COLO829 (cell line): Measurements from ENCODE around the gene MALT1.

Experiments
- DNase-seq: peaks from one replicate; pipeline ENCODE4 v3.0.0; 2012; ENCODE audit warnings: low spot score

MALT1 gene

GRCh38 chr18:58690259-58690658 is 19.0 kb downstream of the MALT1 start:
- no peak for DNase-seq

DNA sequence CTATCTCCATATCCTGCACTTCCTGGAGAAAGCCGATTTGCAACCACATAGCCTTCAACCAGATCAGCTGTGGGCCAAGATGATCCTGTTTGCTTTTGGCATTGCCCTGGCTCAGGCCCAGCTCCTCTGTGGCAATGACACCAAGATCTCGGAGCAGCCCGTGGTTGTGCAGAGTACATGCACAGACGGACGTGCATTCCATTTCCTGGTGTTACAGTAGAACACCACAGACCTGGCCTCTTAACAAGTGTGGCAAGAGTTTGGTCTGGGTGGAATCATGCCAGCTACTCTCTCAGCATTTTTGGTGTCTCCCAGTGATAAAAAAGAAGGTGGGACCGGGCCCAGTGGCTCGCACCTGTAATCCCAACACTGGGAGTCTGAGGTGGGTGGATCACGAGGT is 20.0 kb downstream of the MALT1 start:
- no peak for DNase-seq

DNA sequence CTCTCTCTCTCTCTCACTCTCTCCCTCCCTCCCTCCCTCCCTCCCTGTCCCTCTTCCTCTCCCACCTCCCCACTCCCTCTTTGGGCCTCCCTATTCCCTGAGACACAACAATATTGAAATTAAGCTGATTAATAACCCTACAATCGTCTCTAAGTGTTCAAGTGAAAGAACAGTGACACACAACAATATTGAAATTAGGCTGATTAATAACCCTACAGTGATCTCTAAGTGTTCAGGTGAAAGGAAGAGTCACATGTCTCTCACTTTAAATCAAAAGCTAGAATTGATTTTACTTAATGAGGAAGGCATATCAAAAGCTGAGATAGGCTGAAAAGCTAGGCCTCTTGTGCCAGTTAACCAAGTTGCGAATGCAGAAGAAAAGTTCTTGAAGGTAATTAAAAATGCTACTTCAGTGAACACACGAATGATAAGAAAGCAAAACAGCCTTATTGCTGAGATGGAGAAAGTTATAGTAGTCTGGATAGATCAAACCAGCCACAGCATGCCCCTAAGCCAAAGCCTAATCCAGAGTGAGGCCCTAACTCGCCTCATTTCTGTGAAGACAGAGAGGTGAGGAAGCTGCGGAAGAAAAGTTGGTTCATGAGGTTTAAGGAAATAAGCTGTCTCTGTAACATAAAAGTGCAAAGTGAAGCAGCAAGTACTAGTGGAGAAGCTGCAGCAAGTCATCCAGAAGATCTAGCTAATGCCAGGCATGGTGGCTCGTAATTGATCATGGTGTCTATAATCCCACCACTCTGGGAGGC is 21.3 kb downstream of the MALT1 start:
- DNase-seq: no peak

DNA sequence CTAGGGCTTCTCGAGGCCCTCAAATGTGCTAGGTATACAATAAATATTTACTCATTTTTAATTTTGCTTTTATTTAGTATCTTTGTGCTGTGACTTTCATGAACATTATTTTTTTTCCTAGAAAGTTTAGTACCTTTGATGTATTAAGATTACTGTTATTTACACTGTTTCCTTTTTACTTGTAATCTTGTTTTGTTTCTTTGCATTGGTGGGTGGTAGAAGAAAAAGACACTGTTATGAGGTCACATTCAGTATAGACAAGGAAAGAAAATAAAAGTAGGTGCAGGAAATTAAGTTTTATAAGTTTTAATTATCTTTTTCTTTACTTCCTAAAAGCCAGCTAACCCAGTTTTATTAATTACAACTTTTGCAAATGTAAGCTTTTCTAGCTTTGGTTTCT is 23.0 kb downstream of the MALT1 start:
- no peak for DNase-seq

- DNase-seq: no peak
These were observed 23.6 kb downstream of the MALT1 start for GRCh38 chr18:58694720-58695468.

GRCh38 chr18:58695772-58696171 is 24.5 kb downstream of the MALT1 start:
- no peak for DNase-seq

DNA sequence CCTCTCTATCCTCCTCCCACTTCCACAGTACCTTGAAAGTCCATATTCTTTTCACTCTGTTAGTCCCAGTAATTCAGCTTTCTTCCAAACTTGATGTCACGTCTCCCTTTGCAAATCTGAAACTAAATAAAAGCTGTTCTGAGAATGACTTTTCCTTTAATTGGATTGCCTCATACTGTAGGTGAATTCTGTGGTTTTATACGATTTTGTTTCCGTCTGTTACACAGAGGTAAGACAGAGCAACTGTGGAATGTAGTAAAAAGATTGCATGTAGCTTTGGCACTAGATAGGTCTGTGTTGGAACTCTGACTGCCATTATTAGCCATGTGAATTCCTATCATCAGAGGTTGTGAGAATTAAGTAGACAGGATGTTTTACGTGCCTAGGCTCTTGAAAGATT is 25.9 kb downstream of the MALT1 start:
- DNase-seq: no peak

DNA sequence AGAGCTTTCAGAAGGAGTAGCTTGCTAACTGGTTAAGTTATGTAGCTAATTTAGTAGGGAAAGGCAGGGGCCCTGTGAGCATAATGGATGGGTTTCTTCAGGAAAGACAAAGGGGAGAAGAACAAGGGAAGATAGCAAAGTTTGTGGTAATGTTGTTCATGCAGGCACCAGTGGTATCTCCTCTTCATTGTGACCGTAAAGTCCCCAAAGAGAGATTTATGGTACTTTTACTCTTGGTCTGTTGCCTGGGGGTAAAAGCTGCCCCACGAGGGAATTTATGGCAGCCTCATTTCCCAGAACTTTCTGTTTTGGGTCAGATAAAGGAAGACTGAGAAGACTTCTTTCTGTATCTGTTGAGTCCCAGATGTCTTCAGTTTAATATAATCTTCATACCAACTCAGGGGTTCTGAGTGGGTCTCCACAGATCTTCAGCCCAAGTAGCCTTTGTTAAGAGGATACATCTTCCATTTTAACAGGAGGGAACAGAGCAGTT is 27.5 kb downstream of the MALT1 start:
- DNase-seq: no peak

DNA sequence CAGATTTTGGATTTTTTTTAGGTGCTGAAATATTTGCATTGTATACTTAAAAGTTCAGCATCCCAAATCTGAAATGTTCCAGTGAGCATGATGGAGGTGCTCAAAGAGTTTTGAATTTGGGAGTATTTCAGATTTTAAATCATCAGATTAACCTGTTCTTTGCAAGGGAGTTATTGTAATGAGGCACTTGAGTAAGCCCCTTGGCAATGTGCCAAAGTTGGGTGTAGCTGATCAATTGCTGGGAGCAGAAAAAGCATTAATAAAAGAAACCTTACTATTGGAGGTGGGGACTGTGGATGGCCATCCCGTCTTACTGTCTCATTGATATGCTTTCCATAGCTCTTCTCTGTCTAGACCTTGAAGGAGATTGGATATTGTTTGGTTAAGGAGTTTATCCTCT is 28.3 kb downstream of the MALT1 start:
- no peak for DNase-seq

DNA sequence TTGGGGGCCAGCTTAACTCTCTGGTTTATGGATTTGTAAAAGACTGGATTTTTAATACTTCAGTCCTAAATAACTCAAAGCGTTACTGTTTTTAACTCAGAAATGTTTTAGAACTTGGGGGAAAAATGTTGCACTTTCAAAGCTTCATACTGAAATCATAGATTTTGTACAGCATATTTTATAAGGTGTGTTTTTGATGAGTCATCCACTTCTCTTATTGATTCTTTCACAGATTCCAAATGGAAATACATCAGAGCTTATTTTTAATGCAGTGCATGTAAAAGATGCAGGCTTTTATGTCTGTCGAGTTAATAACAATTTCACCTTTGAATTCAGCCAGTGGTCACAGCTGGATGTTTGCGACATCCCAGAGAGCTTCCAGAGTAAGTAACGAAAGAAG is 28.9 kb downstream of the MALT1 start:
- no peak for DNase-seq

- DNase-seq: no peak
These were observed 41.7 kb downstream of the MALT1 start for GRCh38 chr18:58712930-58713329.

DNA sequence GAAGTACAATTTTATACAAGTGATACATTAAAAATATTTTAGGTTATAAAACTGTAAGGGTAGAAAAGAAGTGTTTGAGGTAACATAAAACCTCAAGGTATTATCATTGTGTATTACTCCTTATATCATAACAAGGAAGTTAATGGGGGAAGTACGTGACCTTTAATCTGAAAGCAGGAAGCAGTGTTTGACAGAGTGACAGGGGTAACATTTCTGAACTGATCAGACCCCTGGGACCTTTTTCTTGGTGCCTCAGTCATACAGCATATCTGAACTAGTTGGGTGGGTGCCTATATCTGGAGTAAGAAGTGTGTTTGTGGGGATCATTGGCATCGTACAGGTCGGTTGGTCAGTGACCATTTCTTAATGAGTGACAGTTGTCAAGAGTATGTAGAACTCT is 43.0 kb downstream of the MALT1 start:
- no peak for DNase-seq

DNA sequence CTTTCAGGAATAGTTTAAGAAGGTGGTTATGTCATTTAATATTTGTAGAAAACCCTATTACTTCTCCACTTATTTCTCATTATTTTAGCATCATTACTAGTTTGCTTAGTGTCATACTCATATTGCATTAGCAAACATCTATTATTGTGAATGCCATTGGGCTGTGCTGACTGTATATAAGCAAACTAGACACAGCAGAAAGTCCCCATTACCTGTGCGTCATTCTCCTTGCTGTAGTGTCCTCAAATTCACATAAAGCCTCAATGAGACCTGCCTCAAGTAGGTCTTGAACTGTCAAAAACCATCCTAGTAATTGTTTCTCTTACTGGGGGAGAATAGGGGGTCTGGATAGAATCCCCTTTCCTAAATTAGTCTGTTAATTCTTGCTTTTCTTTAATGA is 43.6 kb downstream of the MALT1 start:
- no peak for DNase-seq

- DNase-seq: no peak
These were observed 44.3 kb downstream of the MALT1 start for GRCh38 chr18:58715540-58715939.

DNA sequence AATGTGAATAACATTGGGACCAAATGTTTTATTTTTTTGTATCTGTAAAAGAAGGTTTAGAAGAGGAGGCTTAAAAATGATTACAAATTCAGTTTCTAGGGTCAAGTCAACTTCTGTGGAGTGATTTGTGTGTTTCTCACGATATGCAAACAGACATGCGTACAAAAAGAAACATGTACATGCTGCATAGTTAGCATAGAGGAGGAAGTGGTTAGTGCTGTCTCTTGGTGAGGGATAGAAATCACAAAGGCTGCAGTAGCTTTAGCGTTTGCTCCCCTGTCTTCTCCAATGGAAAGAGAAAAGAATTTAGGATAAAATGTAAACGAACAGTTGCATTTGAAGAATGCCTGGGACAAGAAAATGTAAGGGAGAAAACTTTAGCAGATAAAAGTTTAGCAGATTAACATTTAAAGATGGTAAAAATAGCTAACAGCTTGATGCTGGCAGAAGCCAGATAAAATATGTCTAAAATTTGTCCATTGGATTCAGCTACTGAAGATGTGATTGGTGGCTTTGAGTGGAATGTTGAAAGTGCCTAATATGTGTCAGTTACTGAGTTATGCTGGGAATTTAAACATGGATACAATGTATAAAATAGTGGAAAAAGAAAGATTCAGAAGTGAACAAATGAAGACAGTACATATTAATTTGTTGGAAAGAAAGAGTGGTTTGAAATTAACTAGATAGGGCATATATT is 44.9 kb downstream of the MALT1 start:
- DNase-seq: no peak

GRCh38 chr18:58721566-58722239 is 50.4 kb downstream of the MALT1 start:
- DNase-seq: no peak

GRCh38 chr18:58723810-58724602 is 52.7 kb downstream of the MALT1 start:
- no peak for DNase-seq

- DNase-seq: no peak
These were observed 55.4 kb downstream of the MALT1 start for GRCh38 chr18:58726671-58727070.

DNA sequence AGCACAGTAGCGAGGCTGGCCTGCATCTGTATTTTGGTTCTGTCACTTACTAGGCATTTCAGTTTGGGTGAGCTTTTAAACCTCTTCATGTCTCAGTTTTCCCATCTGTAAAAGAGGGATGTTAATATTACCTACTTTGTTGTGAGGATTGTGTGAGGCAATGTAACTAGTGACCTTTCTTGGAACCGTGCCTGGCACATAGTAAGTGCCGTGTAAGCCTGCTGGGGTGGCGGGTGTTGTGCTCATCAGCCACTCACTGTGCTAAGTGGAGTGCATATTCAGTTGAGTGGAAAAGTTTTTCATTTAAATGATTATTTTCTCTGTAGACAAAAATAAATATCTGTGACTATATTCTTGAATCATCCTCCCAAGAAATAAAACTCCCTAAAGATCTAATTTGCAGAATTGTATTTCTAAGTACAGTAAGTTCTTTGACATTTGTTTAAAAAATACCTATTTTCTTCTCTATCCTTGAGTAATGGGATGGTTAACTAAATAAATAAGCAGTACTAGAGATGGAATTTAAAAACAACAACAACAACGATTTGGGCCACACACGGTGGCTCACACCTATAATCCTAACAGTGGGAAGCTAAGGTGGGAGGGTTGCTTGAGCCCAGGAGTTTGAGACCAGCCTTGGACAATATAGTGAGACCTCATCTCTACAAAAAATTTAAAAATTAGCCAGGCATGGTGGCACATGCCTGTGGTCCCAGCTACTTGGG is 56.7 kb downstream of the MALT1 start:
- no peak for DNase-seq

DNA sequence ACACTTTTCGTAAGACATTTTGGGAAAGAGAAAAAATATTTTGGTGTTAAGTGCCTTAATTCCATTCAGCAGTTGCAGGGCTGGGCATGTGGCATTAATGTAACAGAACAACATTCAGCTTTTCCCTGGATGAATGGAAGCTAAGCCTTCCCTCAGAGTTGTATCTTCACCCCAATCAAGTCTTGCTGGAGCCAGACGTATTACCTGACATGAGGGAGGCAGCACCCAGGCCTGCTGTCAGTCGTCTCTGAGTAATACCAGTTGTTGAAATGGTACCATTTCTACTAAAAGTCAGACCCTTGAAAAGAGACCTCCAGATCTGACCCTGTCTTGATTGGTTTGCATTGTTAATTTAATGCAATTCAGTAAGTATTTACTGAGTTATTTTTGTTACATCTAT is 57.5 kb downstream of the MALT1 start:
- DNase-seq: no peak

DNA sequence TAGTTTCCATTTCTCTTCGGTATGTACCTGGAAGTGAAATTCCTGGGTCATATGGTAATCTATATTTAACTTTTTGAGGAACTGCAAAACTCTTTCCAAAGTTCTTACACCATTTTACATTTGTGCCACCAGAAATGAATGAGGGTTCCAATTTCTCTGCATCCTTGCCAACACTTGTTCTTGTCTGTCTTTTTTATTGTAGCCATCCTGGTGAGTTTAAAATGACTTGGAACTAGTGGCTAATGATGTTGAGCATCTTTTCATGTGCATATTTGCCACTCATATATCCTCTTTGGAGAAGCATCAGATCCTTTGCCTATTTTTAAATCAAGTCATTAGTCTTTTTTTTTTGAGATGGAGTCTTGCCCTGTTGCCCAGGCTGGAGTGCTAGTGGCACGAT is 59.4 kb downstream of the MALT1 start:
- no peak for DNase-seq
